Measurements from ENCODE around the gene BRINP2.

BRINP2 gene

DNA sequence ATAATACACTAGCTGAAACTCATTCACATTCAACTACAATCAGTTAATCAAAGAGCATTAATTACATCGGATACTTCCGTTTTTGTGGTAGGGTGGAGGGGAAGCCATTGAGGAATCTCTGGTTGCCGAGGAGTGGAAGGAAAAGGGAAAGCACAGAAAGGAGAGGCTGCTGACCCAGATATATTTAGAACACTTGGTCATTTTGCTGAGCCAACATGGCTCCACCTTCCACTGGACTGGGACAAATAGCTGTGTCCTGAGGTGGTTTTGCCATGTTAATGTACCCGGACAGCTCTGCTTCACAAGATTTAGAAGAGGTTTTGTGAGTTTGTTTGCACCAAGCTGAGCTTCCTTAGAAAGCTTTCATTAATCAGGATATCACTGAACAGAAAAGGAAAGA is 32.4 kb upstream of the BRINP2 start:
- no peak for DNase-seq (ENCODE audit: low spot score)
- in situ Hi-C loops (cut with MboI; ENCODE audit: low sequenced_read_pairs, unreplicated experiment), result no loop called here

GRCh38 chr1:177142010-177142409 is 28.7 kb upstream of the BRINP2 start:
- DNase-seq (ENCODE audit: low spot score), result no peak
- TF ChIP-seq CTCF (IDR thresholded peaks at IDR 0.05; ENCODE audit: borderline replicate concordance, control extremely low read depth, extremely low read depth, insufficient read depth, missing control alignments), result no peak
- in situ Hi-C loops (cut with MboI; ENCODE audit: low sequenced_read_pairs, unreplicated experiment), result no loop called here

More for the DNA sequence above, 32.4 kb upstream of the BRINP2 start:
- TF ChIP-seq CTCF (IDR thresholded peaks at IDR 0.05; ENCODE audit: borderline replicate concordance, control extremely low read depth, extremely low read depth, insufficient read depth, missing control alignments), result no peak

DNA sequence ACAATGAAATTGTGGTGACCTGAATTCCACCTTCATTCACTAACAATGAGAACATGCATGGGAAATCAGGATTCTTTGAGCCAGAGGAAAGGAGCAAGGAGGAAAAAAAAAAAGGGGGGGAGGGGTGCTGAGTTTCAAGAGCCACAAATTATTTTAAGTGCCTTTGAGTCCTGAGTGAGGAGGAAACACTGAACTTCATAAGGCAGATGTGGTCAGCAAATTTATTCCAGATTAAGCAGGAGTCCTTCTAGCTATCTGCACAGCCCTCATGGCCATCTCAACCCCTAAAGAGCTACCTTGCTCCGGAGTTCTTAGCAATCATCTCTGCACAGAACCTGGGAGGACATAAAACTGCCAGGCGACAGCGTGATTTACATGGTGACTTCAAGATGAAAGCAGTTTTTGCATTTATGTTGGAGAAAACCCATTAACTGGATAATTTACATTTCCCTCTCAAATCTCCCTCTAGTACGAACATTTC is 27.9 kb upstream of the BRINP2 start:
- DNase-seq (ENCODE audit: low spot score), result no peak
- no peak for TF ChIP-seq CTCF (IDR thresholded peaks at IDR 0.05; ENCODE audit: borderline replicate concordance, control extremely low read depth, extremely low read depth, insufficient read depth, missing control alignments)
- in situ Hi-C loops (cut with MboI; ENCODE audit: low sequenced_read_pairs, unreplicated experiment), result no loop called here

- TF ChIP-seq CTCF (IDR thresholded peaks at IDR 0.05; ENCODE audit: borderline replicate concordance, control extremely low read depth, extremely low read depth, insufficient read depth, missing control alignments), result no peak
- in situ Hi-C loops (cut with MboI; ENCODE audit: low sequenced_read_pairs, unreplicated experiment), result no loop called here
- DNase-seq (ENCODE audit: low spot score), result no peak
Measured at GRCh38 chr1:177145106-177146070, 25.4 kb upstream of the BRINP2 start.

DNA sequence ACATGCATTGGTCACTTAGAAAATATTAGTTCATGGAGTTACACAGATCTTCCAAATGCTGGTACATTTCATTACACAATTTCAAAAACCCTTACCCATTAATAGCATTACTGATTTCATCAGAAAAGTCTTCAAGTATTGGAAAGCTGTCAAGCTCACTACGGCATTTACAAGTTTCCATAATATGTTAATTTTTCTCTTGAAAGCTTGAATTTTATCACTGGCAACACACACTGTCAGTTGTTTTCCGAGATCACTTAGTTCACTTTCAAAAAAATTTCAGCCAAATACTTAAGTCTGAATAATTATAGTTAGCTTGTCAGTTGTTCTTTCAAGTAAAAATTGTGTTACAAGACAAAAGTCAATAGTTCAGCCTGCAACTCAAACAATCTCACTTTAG is 24.3 kb upstream of the BRINP2 start:
- in situ Hi-C loops (cut with MboI; ENCODE audit: low sequenced_read_pairs, unreplicated experiment), result no loop called here
- DNase-seq (ENCODE audit: low spot score), result no peak

GRCh38 chr1:177162243-177162642 is 8.5 kb upstream of the BRINP2 start:
- TF ChIP-seq CTCF (IDR thresholded peaks at IDR 0.05; ENCODE audit: borderline replicate concordance, control extremely low read depth, extremely low read depth, insufficient read depth, missing control alignments), result no peak
- no peak for DNase-seq (ENCODE audit: low spot score)
- in situ Hi-C loops (cut with MboI; ENCODE audit: low sequenced_read_pairs, unreplicated experiment), result no loop called here

More for the DNA sequence above, 24.3 kb upstream of the BRINP2 start:
- no peak for TF ChIP-seq CTCF (IDR thresholded peaks at IDR 0.05; ENCODE audit: borderline replicate concordance, control extremely low read depth, extremely low read depth, insufficient read depth, missing control alignments)

Measured in GM13976 (cell line).